ENCODE results near the gene CSMD2. TPM values are rescaled to one million over a fixed set of nuclear protein-coding genes. Genes with fewer than 3 reads are reported as not detected.

The CSMD2 gene
- total RNA-seq, 3 donors from 2014 or later, result 0.12 to 0.41 (median 0.28) TPM

DNA sequence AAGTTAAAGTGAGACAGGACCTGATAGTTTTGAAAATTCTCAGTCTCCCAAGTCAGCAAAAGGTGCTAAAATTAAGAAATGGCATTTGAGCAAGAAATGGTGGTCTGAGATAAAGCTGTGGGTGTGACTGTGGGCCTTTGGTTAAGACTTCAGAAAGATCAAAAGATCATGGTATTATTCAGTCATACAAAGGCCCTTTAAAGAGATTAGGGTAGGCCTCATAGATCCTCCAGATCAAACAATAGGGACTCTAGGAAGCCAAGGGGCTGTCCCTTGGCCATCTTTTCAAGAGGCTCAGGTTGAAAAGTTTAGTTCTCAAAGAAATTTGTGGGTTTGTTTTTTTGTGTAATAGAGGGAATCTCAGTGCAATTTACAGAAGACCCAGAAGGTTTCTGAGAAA is 292.8 kb downstream of the CSMD2 start:
- DNase-seq (no peak), ATAC-seq (no peak)
- Histone ChIP-seq H3K4me3 (no peak overlapping the region), H3K36me3 (ENCODE audit: low read depth) (no peaks in the 10 kb centered on the region), H3K4me1 (ENCODE audit: low read depth) (no peaks in the 10 kb centered on the region), H3K9me3 (no peaks in the 10 kb centered on the region)
- intact Hi-C loops (cut with DNase I, micrococcal nuclease), result no loop called here
- TF ChIP-seq, protein P1, sequence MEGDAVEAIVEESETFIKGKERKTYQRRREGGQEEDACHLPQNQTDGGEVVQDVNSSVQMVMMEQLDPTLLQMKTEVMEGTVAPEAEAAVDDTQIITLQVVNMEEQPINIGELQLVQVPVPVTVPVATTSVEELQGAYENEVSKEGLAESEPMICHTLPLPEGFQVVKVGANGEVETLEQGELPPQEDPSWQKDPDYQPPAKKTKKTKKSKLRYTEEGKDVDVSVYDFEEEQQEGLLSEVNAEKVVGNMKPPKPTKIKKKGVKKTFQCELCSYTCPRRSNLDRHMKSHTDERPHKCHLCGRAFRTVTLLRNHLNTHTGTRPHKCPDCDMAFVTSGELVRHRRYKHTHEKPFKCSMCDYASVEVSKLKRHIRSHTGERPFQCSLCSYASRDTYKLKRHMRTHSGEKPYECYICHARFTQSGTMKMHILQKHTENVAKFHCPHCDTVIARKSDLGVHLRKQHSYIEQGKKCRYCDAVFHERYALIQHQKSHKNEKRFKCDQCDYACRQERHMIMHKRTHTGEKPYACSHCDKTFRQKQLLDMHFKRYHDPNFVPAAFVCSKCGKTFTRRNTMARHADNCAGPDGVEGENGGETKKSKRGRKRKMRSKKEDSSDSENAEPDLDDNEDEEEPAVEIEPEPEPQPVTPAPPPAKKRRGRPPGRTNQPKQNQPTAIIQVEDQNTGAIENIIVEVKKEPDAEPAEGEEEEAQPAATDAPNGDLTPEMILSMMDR (IDR thresholded peaks at IDR 0.05), result no peak

DNA sequence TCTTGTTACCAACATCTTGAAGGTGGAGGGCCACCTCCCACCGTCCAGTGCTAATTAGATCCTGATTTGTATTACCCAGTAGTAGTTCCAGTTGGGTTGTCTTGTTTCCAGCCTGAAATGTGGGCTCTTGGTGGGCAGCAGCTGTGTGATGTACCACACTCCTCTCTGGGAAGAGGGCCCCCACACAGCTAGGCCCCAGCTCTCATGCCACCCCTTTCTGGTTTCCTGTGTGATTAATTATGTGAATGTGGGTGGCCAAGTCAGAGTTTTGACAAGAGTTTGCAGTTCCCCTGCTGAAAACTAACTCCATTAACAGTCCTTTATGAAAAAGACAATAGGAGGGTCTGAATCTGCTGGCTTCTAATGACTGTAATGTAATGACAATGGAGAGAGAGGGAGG is 297.3 kb downstream of the CSMD2 start:
- Histone ChIP-seq H3K4me1 (ENCODE audit: low read depth) (no peaks in the 10 kb centered on the region), H3K36me3 (ENCODE audit: low read depth) (no peaks in the 10 kb centered on the region), H3K9me3 (no peaks in the 10 kb centered on the region), H3K4me3 (no peak overlapping the region)
- no peak for ATAC-seq
- TF ChIP-seq, protein P1 (IDR thresholded peaks at IDR 0.05), result no peak
- no peak for DNase-seq
- intact Hi-C loops (cut with DNase I, micrococcal nuclease), result no loop called here

DNA sequence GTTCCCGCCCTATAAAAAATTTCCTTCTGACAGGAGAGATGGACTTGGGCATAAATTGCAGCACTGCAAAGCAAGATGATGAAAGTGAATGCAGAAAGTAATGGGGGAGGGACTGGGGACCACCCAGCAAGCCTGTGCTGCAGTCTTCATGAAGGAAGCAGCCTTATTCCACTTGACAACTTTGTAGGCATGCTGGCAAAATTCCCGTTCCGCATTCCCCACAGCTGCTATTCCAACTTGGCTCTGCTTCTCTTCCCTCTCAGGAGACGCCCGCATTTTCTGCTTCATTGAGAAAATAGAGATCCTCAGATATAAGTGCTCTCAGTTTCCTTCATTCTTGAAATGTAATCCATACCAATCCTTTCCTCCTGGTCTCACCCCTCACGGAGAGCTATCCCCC is 298.7 kb downstream of the CSMD2 start:
- no peak overlapping the region for H3K4me3 ChIP-seq
- H3K9me3 ChIP-seq, result no peaks in the 10 kb centered on the region
- TF ChIP-seq, protein P1 (IDR thresholded peaks at IDR 0.05), result no peak
- H3K4me1 ChIP-seq (ENCODE audit: low read depth), result no peaks in the 10 kb centered on the region
- intact Hi-C loops (cut with DNase I, micrococcal nuclease), result no loop called here
- DNase-seq (no peak), ATAC-seq (no peak)
- no peaks in the 10 kb centered on the region for H3K36me3 ChIP-seq (ENCODE audit: low read depth)

DNA sequence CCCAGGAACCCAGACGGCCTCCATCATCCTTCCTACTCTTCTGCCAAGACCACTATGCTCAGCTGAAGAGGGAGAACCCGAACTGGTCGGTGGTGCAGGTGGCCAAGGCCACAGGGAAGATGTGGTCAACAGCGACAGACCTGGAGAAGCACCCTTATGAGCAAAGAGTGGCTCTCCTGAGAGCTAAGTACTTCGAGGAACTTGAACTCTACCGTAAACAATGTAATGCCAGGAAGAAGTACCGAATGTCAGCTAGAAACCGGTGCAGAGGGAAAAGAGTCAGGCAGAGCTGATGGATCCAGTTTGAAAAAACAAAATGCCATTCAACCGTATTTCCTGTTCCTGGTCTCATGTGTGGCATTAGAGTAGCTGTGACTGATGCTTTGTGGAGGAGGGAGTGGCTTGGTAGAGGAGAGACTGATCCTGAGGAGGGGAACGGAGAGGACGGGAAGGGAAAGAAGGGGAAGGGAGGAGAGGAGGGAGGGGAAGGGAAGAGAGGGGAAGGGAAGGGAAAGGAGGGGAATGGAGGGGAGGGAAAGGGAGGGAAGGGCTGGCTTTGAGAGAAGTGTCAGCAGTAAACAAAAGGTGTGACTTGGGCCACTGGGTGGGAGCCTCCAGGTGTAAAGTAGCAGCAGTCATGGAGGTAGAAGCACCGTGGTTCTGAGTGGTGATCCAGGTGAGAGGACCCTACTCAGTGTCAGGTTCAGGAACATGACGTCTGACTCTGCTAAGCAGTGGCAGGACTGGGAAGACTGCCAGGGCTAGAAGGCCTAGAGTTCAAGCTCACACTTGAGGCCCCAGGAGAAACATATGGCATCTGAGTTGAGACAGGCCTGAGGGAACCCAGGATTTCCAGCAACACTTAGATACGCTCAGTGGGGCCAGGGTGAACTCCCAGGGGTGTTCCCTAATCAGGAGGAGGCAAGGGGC is 300.3 kb downstream of the CSMD2 start:
- ATAC-seq, result no peak
- Histone ChIP-seq H3K4me1 (ENCODE audit: low read depth) (no peaks in the 10 kb centered on the region), H3K4me3 (no peak overlapping the region), H3K36me3 (ENCODE audit: low read depth) (no peaks in the 10 kb centered on the region), H3K9me3 (no peaks in the 10 kb centered on the region)
- intact Hi-C loops (cut with DNase I, micrococcal nuclease), result no loop called here
- DNase-seq, result no peak
- TF ChIP-seq, protein P1 (IDR thresholded peaks at IDR 0.05), result no peak

DNA sequence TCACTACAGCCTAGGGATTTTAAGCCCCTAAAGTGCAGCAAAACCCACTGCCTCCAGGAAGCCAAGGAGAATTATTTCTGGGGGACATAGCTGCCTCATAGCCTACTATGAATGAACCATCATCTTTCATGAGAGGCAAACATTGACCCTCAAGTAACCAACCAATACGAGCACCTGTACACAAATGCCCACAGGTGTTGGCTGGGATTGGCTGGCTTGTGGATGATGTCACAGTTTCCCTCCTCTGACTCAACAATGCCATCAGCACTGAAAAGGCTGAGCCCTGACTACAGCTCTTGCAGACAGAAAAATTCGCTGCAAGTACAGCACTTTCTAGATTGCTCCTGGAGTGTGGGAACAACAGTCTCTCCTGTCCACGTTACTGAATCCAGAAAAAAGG is 301.3 kb downstream of the CSMD2 start, which contains the start of gene HMGB4:
TSS of gene HMGB4 (plus strand) at position 301 of the 400 bp plus-strand sequence. CDS start 113 bp downstream, outside the sequence.
- ATAC-seq (no peak), DNase-seq (no peak)
- intact Hi-C loops (cut with DNase I, micrococcal nuclease), result no loop called here
- TF ChIP-seq, protein P1 (IDR thresholded peaks at IDR 0.05), result no peak
- H3K4me3 ChIP-seq, result no peak within 1 kb of the TSS
- H3K4me1 ChIP-seq (ENCODE audit: low read depth), result no peaks in the 10 kb centered on the region
- no peaks in the 10 kb centered on the region for H3K36me3 ChIP-seq (ENCODE audit: low read depth)
- H3K9me3 ChIP-seq, result no peaks in the 10 kb centered on the region

All from mucosa of descending colon (tissue), 3 donors.